Keratinocyte (primary cell): Measurements from ENCODE around the gene FLVCR2. TPM values are rescaled to one million over a fixed set of nuclear protein-coding genes. Genes with fewer than 3 reads are reported as not detected.

Experiments used
- DNase-seq: peaks from one replicate; pipeline ENCODE4 v3.0.0-alpha.2; 2011; ENCODE audit warnings: low read depth, missing footprints, low spot score
- FAIRE-seq: peaks from 2 replicates; lab custom pipeline; 2011; peaks lifted over from hg19 to GRCh38; lab: Jason Lieb, UNC
- H2AFZ ChIP-seq: 2 replicates; pipeline ENCODE4 v1.6.0; 2012; ENCODE audit warnings: low read length, control low read depth, inconsistent platforms; ENCODE audit not compliant: control insufficient read depth
- H3K27ac ChIP-seq: 2 replicates; pipeline ENCODE4 v1.5.1; 2011; ENCODE audit warnings: low read length; ENCODE audit not compliant: control insufficient read depth, insufficient read depth
- H3K27me3 ChIP-seq: 3 replicates; pipeline ENCODE4 v1.6.0; 2011; ENCODE audit warnings: low read length; ENCODE audit not compliant: control insufficient read depth, insufficient read depth; ENCODE audit errors: extremely low read depth
- H3K36me3 ChIP-seq, 2 experiments: 2 replicates in 1 of 2; 3 replicates in 1 of 2; pipeline ENCODE4 v1.5.1; 2011; ENCODE audit warnings: low read length in 2 of 2, mild to moderate bottlenecking in 1 of 2; ENCODE audit not compliant: control insufficient read depth in 2 of 2, insufficient read depth in 2 of 2; ENCODE audit errors: extremely low read depth in 1 of 2
- H3K4me1 ChIP-seq: 3 replicates; pipeline ENCODE4 v1.5.1; 2011; ENCODE audit warnings: low read length; ENCODE audit not compliant: control insufficient read depth, insufficient read depth; ENCODE audit errors: extremely low read depth
- H3K4me2 ChIP-seq: 3 replicates; pipeline ENCODE4 v1.6.0; 2011; ENCODE audit warnings: low read depth, low read length; ENCODE audit not compliant: control insufficient read depth, insufficient read depth; ENCODE audit errors: extremely low read depth
- H3K4me3 ChIP-seq, 3 experiments: fragments of 200-600 bp in 1 of 3; sonication (generic) in 1 of 3; 2 replicates in 2 of 3; 3 replicates in 1 of 3; pipeline ENCODE4 v1.5.1; 2011 to 2016; ENCODE audit warnings: low read length in 3 of 3, mild to moderate bottlenecking in 3 of 3, control low read depth in 2 of 3, inconsistent platforms in 1 of 3, low read depth in 1 of 3, mixed read lengths in 1 of 3, mixed run types in 1 of 3, moderate library complexity in 1 of 3; ENCODE audit not compliant: control insufficient read depth in 2 of 3, insufficient read depth in 2 of 3; ENCODE audit errors: extremely low read depth in 1 of 3
- H3K79me2 ChIP-seq: 2 replicates; pipeline ENCODE4 v1.6.0; 2012; ENCODE audit warnings: low read length; ENCODE audit not compliant: control insufficient read depth, insufficient read depth
- H3K9ac ChIP-seq: 3 replicates; pipeline ENCODE4 v1.6.0; 2011; ENCODE audit warnings: low read length; ENCODE audit not compliant: control insufficient read depth, insufficient read depth; ENCODE audit errors: extremely low read depth
- H3K9me1 ChIP-seq: 3 replicates; pipeline ENCODE4 v1.6.0; 2011; ENCODE audit warnings: low read length; ENCODE audit not compliant: control insufficient read depth, insufficient read depth; ENCODE audit errors: extremely low read depth
- H3K9me3 ChIP-seq: 2 replicates; pipeline ENCODE4 v1.5.1; 2012; ENCODE audit warnings: low read depth, low read length; ENCODE audit not compliant: control insufficient read depth
- H4K20me1 ChIP-seq: 3 replicates; pipeline ENCODE4 v1.6.0; 2011; ENCODE audit warnings: low read length; ENCODE audit not compliant: control insufficient read depth, insufficient read depth; ENCODE audit errors: extremely low read depth
- EZH2 ChIP-seq: IDR thresholded peaks from one replicate; pipeline ENCODE4 v1.6.1; 2012; ENCODE audit warnings: inconsistent platforms, mild to moderate bottlenecking, low read length, moderate library complexity
- dilution Hi-C: fragments of 300-500 bp; cut with MboI; formaldehyde crosslinking; loops from one replicate; pipeline ENCODE4 v1.7.0; 2020; ENCODE audit warnings: low sequenced_read_pairs; ENCODE audit not compliant: extremely low pct_ligation_motif_present
- polyA plus RNA-seq, 5 experiments: library from polyadenylated mRNA; depleted of rRNA in 3 of 5; stranded (reverse) in 3 of 5; stranded (forward) in 1 of 5; unstranded in 1 of 5; fragments of >200 nt; gene quantifications; 1 replicate in 1 of 5; 2 replicates in 3 of 5; 3 replicates in 1 of 5; pipeline versions ENCODE4 v1.2.1 to v1.2.3, GENCODE V29; 2011 to 2012; ENCODE audit warnings: missing spikeins in 2 of 5, low read depth in 1 of 5, low replicate concordance in 1 of 5
- TF ChIP-seq, protein P1 (sequence below), 3 experiments: IDR thresholded peaks in 1 of 3; conservative IDR thresholded peaks in 1 of 3; optimal IDR thresholded peaks in 1 of 3; 2 replicates in 2 of 3; 3 replicates in 1 of 3; pipeline versions ENCODE3 to v1.5.1; 2011; ENCODE audit warnings: low read length in 3 of 3, mild to moderate bottlenecking in 3 of 3, moderate library complexity in 2 of 3, control low read depth in 1 of 3, inconsistent platforms in 1 of 3; ENCODE audit not compliant: insufficient read depth in 2 of 3; ENCODE audit errors: extremely low read depth in 1 of 3

The FLVCR2 gene
- polyA plus RNA-seq, 1 donor (not counting 4 experiments of a cell fraction or from before 2014, with no cell fraction given), result 0.45 TPM

DNA sequence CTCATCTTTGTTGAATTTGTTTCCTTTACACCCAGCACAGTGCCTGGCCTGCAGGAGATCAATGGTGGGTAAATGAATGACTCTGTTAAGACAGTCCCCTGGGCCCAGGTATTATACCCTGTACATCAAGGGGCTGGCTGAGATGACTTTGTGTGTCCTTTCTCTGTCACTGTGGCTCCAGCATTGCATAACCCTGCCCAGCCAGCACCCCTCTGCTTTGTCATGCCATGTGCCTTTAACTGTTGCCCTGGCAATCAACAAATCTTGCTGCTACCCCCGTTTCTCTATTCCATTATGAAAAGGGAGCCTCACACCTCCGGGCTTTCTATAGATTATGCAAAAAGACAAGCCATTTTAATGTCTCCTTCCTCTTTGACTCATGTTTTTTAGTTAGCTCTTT, 7.6 kb upstream of the FLVCR2 start:
- TF ChIP-seq, protein P1, sequence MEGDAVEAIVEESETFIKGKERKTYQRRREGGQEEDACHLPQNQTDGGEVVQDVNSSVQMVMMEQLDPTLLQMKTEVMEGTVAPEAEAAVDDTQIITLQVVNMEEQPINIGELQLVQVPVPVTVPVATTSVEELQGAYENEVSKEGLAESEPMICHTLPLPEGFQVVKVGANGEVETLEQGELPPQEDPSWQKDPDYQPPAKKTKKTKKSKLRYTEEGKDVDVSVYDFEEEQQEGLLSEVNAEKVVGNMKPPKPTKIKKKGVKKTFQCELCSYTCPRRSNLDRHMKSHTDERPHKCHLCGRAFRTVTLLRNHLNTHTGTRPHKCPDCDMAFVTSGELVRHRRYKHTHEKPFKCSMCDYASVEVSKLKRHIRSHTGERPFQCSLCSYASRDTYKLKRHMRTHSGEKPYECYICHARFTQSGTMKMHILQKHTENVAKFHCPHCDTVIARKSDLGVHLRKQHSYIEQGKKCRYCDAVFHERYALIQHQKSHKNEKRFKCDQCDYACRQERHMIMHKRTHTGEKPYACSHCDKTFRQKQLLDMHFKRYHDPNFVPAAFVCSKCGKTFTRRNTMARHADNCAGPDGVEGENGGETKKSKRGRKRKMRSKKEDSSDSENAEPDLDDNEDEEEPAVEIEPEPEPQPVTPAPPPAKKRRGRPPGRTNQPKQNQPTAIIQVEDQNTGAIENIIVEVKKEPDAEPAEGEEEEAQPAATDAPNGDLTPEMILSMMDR (optimal IDR thresholded peaks at IDR 0.05 in 1 of 3, IDR thresholded peaks at IDR 0.05 in 1 of 3, conservative IDR thresholded peaks at IDR 0.05 in 1 of 3; ENCODE audit: extremely low read depth in 1 of 3, insufficient read depth in 2 of 3, low read length in 3 of 3), result no peak
- TF ChIP-seq EZH2, result no peak
- Histone ChIP-seq H3K4me3 (no peak overlapping the region), H3K4me1 (no peaks in the 10 kb centered on the region), H3K4me2 (no peak overlapping the region), H3K9me3 (no peaks in the 10 kb centered on the region), H3K27ac (no peak overlapping the region), H3K79me2 (no peaks in the 10 kb centered on the region), H3K36me3 (no peaks in the 10 kb centered on the region), H4K20me1 (no peaks in the 10 kb centered on the region), H3K27me3 (peaks cover 27% of the 10 kb centered on the region), H2AFZ (no peak overlapping the region), H3K9ac (no peak overlapping the region), H3K9me1 (no peaks in the 10 kb centered on the region)
- FAIRE-seq (no peak), DNase-seq (no peak)
- dilution Hi-C loops, result no loop called here

GRCh38 chr14:75572104-75572503, 6.3 kb upstream of the FLVCR2 start:
- DNase-seq (no peak), FAIRE-seq (no peak)
- Histone ChIP-seq H3K27ac (no peak overlapping the region), H3K9me1 (no peaks in the 10 kb centered on the region), H3K27me3 (peaks cover 16% of the 10 kb centered on the region), H3K79me2 (no peaks in the 10 kb centered on the region), H3K4me2 (no peak overlapping the region), H3K4me1 (no peaks in the 10 kb centered on the region), H3K4me3 (no peak overlapping the region), H3K9me3 (no peaks in the 10 kb centered on the region), H2AFZ (no peak overlapping the region), H4K20me1 (no peaks in the 10 kb centered on the region), H3K36me3 (no peaks in the 10 kb centered on the region), H3K9ac (no peak overlapping the region)
- dilution Hi-C loops, result no loop called here
- TF ChIP-seq EZH2, result no peak
- TF ChIP-seq, protein P1 (optimal IDR thresholded peaks at IDR 0.05 in 1 of 3, IDR thresholded peaks at IDR 0.05 in 1 of 3, conservative IDR thresholded peaks at IDR 0.05 in 1 of 3; ENCODE audit: extremely low read depth in 1 of 3, insufficient read depth in 2 of 3, low read length in 3 of 3), result no peak
